Gastroesophageal sphincter (tissue), 3 donors: Measurements from ENCODE around the gene SPACA6.

ENCODE experiments used
- POLR2AphosphoS5 ChIP-seq: sonication (generic); formaldehyde crosslinking; IDR thresholded peaks from one replicate; pipeline ENCODE4 v1.6.1; 2017; ENCODE audit warnings: antibody characterized with exemption
- TF ChIP-seq, protein P1 (sequence below), 4 experiments: fragments of 200-600 bp in 2 of 4; fragments of 450-650 bp in 2 of 4; sonication (generic) in 1 of 4; IDR thresholded peaks; one replicate each; pipeline ENCODE4 v1.5.1; 2017 to 2019; ENCODE audit warnings: antibody characterized with exemption in 4 of 4, mild to moderate bottlenecking in 2 of 4, moderate library complexity in 2 of 4

GRCh38 chr19:51664997-51665396, 28.1 kb upstream of the SPACA6 start:
- TF ChIP-seq POLR2AphosphoS5: no peak
- TF ChIP-seq, protein P1, sequence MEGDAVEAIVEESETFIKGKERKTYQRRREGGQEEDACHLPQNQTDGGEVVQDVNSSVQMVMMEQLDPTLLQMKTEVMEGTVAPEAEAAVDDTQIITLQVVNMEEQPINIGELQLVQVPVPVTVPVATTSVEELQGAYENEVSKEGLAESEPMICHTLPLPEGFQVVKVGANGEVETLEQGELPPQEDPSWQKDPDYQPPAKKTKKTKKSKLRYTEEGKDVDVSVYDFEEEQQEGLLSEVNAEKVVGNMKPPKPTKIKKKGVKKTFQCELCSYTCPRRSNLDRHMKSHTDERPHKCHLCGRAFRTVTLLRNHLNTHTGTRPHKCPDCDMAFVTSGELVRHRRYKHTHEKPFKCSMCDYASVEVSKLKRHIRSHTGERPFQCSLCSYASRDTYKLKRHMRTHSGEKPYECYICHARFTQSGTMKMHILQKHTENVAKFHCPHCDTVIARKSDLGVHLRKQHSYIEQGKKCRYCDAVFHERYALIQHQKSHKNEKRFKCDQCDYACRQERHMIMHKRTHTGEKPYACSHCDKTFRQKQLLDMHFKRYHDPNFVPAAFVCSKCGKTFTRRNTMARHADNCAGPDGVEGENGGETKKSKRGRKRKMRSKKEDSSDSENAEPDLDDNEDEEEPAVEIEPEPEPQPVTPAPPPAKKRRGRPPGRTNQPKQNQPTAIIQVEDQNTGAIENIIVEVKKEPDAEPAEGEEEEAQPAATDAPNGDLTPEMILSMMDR (IDR thresholded peaks at IDR 0.05): no peak
